Ramos (cell line): ENCODE results near the gene EEPD1.
"Not testable (repeated sequence)": the region's sequence is repeated elsewhere in the genome, so short reads cannot be mapped to it uniquely, and the experiment has no call there.

Experiments
- in situ Hi-C: fragments of 300-500 bp; cut with MboI; formaldehyde crosslinking; loops from one replicate; pipeline ENCODE4 v1.14.3; 2022; ENCODE audit warnings: low sequenced_read_pairs; ENCODE audit not compliant: unreplicated experiment

Gene EEPD1

GRCh38 chr7:36209814-36210183, 56.7 kb downstream of the EEPD1 start:
- in situ Hi-C loops, result no loop called here

- in situ Hi-C loops, result no loop called here
Measured at GRCh38 chr7:36210291-36210922, 57.4 kb downstream of the EEPD1 start.

GRCh38 chr7:36214608-36215456, 61.8 kb downstream of the EEPD1 start:
- in situ Hi-C loops, result no loop called here

GRCh38 chr7:36215457-36215765, 62.4 kb downstream of the EEPD1 start:
- in situ Hi-C loops, result no loop called here

- in situ Hi-C loops, result no loop called here
Measured at GRCh38 chr7:36216063-36216684, 63.1 kb downstream of the EEPD1 start.

- in situ Hi-C loops, result no loop called here
Measured at GRCh38 chr7:36217211-36217960, 64.3 kb downstream of the EEPD1 start.

GRCh38 chr7:36217961-36218284, 64.9 kb downstream of the EEPD1 start:
- in situ Hi-C loops, result no loop called here

- in situ Hi-C loops, result no loop called here
Measured at GRCh38 chr7:36219429-36219828, 66.4 kb downstream of the EEPD1 start.

- in situ Hi-C loops, result no loop called here
Measured at GRCh38 chr7:36223851-36224250, 70.8 kb downstream of the EEPD1 start.

GRCh38 chr7:36224934-36225858, 72.1 kb downstream of the EEPD1 start:
- in situ Hi-C loops, result no loop called here

GRCh38 chr7:36226151-36226550, 73.1 kb downstream of the EEPD1 start:
- in situ Hi-C loops, result no loop called here

GRCh38 chr7:36227223-36227622, 74.2 kb downstream of the EEPD1 start:
- in situ Hi-C loops, result no loop called here

GRCh38 chr7:36228039-36228438, 75.0 kb downstream of the EEPD1 start:
- in situ Hi-C loops, result no loop called here

GRCh38 chr7:36231406-36231805, 78.4 kb downstream of the EEPD1 start:
- in situ Hi-C loops, result no loop called here

- in situ Hi-C loops, result no loop called here
Measured at GRCh38 chr7:36232555-36232954, 79.5 kb downstream of the EEPD1 start.

GRCh38 chr7:36232971-36233550, 80.0 kb downstream of the EEPD1 start:
- in situ Hi-C loops, result no loop called here

- in situ Hi-C loops, result no loop called here
Measured at GRCh38 chr7:36236073-36236472, 83.0 kb downstream of the EEPD1 start.

- in situ Hi-C loops, result no loop called here
Measured at GRCh38 chr7:36238138-36238537, 85.1 kb downstream of the EEPD1 start.

GRCh38 chr7:36243356-36243755, 90.3 kb downstream of the EEPD1 start:
- in situ Hi-C loops, result not testable (repeated sequence)

- in situ Hi-C loops, result not testable (repeated sequence)
Measured at GRCh38 chr7:36244001-36244400, 90.9 kb downstream of the EEPD1 start.
